SJSA1 (cell line): ENCODE measurements around the gene FIS1. TPM values are rescaled to one million over a fixed set of nuclear protein-coding genes. Genes with fewer than 3 reads are reported as not detected.
A peak's percentile ranks its signal among the peaks of the same experiment; 100 is the strongest.
"Not testable (repeated sequence)": the region's sequence is repeated elsewhere in the genome, so short reads cannot be mapped to it uniquely, and the experiment has no call there.

Experiments used
- DNase-seq, 2 experiments: peaks; one replicate each; pipeline ENCODE4 v3.0.0-alpha.2; 2015 to 2020; ENCODE audit warnings: low spot score in 2 of 2, low read depth in 1 of 2
- H3K27ac ChIP-seq: fragments of 250-450 bp; sonication (Bioruptor Pico); 2 replicates; pipeline ENCODE4 v1.5.1; 2020; ENCODE audit warnings: mild to moderate bottlenecking, moderate library complexity
- H3K27me3 ChIP-seq: fragments of 250-450 bp; sonication (Bioruptor Pico); replicated peaks from 2 replicates; pipeline ENCODE4 v1.5.1; 2020; ENCODE audit warnings: mild to moderate bottlenecking, moderate library complexity
- H3K36me3 ChIP-seq: fragments of 250-450 bp; sonication (Bioruptor Pico); 2 replicates; pipeline ENCODE4 v1.5.1; 2020; ENCODE audit warnings: mild to moderate bottlenecking
- H3K4me1 ChIP-seq: fragments of 250-450 bp; sonication (Bioruptor Pico); replicated peaks from 2 replicates; pipeline ENCODE4 v1.6.1; 2021; ENCODE audit warnings: mild to moderate bottlenecking
- H3K4me3 ChIP-seq: fragments of 250-450 bp; sonication (Bioruptor Pico); 2 replicates; pipeline ENCODE4 v1.5.1; 2020; ENCODE audit warnings: mild to moderate bottlenecking
- H3K9me3 ChIP-seq: fragments of 250-450 bp; sonication (Bioruptor Pico); replicated peaks from 2 replicates; pipeline ENCODE4 v1.5.1; 2020; ENCODE audit warnings: mild to moderate bottlenecking
- total RNA-seq: library from RNA; depleted of rRNA; stranded (reverse); fragments of >200 nt; shearing (Covaris generic); gene quantifications from 2 replicates; pipeline ENCODE4 v1.2.3, GENCODE V29; 2014

The FIS1 gene
- total RNA-seq, 1 experiment from 2014 or later = 132 TPM

DNA sequence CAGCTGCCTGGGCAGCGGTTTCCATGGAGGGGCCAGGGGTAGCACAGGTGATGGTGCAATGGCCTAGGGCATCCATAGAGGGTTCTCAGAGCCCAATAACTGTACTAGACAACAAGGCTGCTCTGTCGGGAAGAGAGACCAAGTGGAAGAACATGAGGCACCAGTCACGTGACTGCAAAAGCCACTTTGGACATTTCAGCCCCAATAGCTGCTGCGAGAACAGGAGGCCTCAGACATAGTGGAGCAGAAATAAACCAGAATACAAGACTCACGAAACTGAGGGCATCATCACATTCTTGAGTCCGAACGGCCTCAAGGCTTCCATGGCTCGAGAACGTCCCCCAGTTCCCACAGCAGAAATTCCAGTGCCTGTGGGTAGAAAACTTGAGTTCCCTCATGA is 32.3 kb upstream of the FIS1 start:
- DNase-seq = no peak
- Histone ChIP-seq H3K4me3 (no peak overlapping the region), H3K27me3 (peaks cover 26% of the 10 kb centered on the region), H3K9me3 (no peaks in the 10 kb centered on the region), H3K27ac (no peak overlapping the region), H3K4me1 (no peaks in the 10 kb centered on the region), H3K36me3 (no peaks in the 10 kb centered on the region)

DNA sequence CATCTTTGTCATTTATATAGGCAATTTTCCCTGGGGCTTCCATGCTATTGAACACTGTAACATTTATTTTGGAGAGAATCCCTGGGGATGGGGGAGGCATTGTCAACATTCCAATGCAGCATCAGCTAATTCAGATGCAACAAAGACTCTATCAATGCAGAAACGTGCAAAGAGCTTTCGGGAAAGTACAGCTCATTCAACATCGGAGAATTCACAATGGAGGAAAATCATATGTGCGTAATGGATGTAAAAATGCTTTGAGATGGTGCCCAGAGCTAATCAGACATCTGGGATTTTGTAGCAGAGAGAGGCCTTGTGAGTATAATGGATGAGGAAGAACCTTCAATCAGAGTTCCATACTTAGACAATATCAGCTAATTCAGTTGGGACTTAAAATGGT is 28.3 kb upstream of the FIS1 start:
- H3K27ac ChIP-seq = no peak overlapping the region
- no peak for DNase-seq
- no peak overlapping the region for H3K4me3 ChIP-seq
- H3K4me1 ChIP-seq = no peaks in the 10 kb centered on the region
- H3K27me3 ChIP-seq = peaks cover 29% of the 10 kb centered on the region
- no peaks in the 10 kb centered on the region for H3K9me3 ChIP-seq
- no peaks in the 10 kb centered on the region for H3K36me3 ChIP-seq

GRCh38 chr7:101271021-101271420 is 26.1 kb upstream of the FIS1 start:
- DNase-seq = no peak
- Histone ChIP-seq H3K27me3 (peaks cover 33% of the 10 kb centered on the region), H3K4me1 (no peaks in the 10 kb centered on the region), H3K9me3 (no peaks in the 10 kb centered on the region; the same call in 1 of the 2 replicates), H3K36me3 (no peaks in the 10 kb centered on the region), H3K4me3 (no peak overlapping the region), H3K27ac (no peak overlapping the region)

DNA sequence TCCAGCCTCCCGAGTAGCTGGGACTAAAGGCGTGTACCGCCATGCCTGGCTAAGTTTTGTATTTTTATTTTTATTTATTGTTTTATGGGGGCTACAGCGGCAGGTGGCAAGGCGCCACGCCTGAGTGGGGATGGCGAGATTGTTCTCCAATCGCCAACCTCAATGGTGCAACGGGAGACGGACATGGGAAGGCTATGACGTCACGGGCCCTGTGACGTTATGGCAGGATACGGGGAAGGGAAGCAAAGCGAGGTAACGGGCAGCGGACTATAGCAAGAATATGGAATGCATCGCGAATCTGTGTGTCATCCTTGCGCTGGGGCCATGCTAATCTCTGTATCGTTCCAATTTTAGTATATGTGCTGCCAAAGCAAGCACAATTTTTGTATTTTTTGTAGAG is 24.8 kb upstream of the FIS1 start:
- no peak for DNase-seq
- peaks cover 33% of the 10 kb centered on the region for H3K27me3 ChIP-seq
- H3K27ac ChIP-seq = no peak overlapping the region
- H3K4me1 ChIP-seq = no peaks in the 10 kb centered on the region
- no peaks in the 10 kb centered on the region for H3K36me3 ChIP-seq
- H3K4me3 ChIP-seq = no peak overlapping the region
- no peaks in the 10 kb centered on the region; the same call in 1 of the 2 replicates for H3K9me3 ChIP-seq

DNA sequence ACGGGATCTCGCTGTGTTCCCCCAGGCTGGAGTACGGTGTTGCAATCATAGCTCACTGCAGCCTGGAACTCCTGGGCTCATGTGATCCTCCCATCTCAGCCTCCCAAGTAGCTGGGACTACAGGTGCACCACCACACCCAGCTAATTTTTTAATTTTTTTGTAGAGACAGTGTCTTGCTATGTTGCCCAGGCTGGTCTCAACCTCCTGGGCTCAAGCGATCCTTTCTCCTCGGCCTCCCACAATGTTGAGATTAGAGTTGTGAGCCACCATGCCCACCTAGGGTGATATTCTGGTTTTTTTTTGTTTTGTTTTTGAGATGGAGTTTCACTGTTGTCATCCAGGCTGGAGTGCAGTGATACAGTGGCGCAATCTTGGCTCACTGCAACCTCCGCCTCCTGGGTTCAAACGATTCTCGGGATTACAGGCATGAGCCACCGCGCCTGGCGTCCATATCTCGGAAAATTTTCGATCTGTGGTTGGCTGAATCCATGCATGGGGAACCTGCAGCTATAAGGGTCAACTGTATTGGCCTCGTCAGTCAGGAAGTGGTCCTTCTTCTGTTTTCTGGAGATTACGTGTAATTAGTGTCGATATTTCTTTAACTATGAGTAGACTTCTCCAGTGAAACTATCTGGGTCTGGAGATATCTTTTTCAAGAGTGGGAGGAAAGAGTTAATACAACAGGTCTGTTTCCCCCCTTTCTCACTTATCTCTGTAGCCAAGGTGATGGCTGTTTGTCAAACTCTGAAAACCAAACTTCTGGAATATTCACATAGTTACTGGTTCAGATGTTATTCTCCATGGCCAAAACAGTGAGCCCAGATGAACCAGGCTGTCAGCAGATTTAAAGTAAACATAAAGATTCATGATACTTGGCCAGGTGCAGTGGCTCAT is 21.0 kb upstream of the FIS1 start:
- no peaks in the 10 kb centered on the region for H3K4me1 ChIP-seq
- peaks cover 27% of the 10 kb centered on the region for H3K27me3 ChIP-seq
- no peak for DNase-seq

GRCh38 chr7:101264102-101264706 is 19.3 kb upstream of the FIS1 start:
- not testable (repeated sequence) for H3K4me1 ChIP-seq, H3K9me3 ChIP-seq, H3K36me3 ChIP-seq, H3K4me3 ChIP-seq, H3K27ac ChIP-seq, DNase-seq
- H3K27me3 ChIP-seq = peaks cover 25% of the 10 kb centered on the region

More for the DNA sequence above, 21.0 kb upstream of the FIS1 start:
- H3K9me3 ChIP-seq = no peaks in the 10 kb centered on the region; the same call in 1 of the 2 replicates
- H3K4me3 ChIP-seq = no peak overlapping the region
- no peak overlapping the region for H3K27ac ChIP-seq
- no peaks in the 10 kb centered on the region for H3K36me3 ChIP-seq

DNA sequence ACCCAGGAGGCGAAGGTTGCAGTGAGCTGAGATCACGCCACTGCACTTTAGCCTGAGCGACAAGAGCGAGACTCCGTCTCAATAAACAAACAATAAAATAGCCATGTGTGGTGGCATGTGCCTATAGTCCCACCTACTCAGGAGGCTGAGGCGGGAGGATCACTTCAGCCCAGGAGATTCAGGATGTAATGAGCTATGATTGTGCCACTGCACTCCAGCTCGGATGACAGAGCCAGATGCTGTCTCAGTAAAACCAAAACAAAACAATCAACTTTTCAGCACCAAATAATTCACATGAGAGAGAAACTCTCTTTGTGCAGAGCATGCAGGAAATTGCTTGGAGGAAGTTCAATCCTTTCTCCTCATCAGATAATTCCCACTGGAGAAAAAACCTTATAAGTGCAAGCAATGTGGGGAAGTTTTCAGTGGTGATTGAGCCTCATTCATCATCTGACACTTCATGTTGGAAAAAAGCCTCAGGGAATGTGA is 13.4 kb upstream of the FIS1 start:
- no peak for DNase-seq
- no peaks in the 10 kb centered on the region for H3K36me3 ChIP-seq
- H3K27ac ChIP-seq = no peak overlapping the region
- H3K4me1 ChIP-seq = no peaks in the 10 kb centered on the region
- peaks cover 22% of the 10 kb centered on the region for H3K27me3 ChIP-seq
- H3K9me3 ChIP-seq = no peaks in the 10 kb centered on the region
- no peak overlapping the region for H3K4me3 ChIP-seq

- no peak overlapping the region for H3K27ac ChIP-seq
- DNase-seq = peak in 1 of 2 experiments; percentile 7
- H3K4me1 ChIP-seq = peaks cover 4% of the 10 kb centered on the region
- no peaks in the 10 kb centered on the region for H3K9me3 ChIP-seq
- H3K4me3 ChIP-seq = no peak overlapping the region
- peaks cover 6% of the 10 kb centered on the region for H3K36me3 ChIP-seq
- peaks cover 14% of the 10 kb centered on the region for H3K27me3 ChIP-seq
Measured at GRCh38 chr7:101255796-101256195, 10.9 kb upstream of the FIS1 start.

GRCh38 chr7:101253199-101253598 is 8.3 kb upstream of the FIS1 start:
- H3K36me3 ChIP-seq = peaks cover 26% of the 10 kb centered on the region
- DNase-seq, H3K4me3 ChIP-seq, H3K9me3 ChIP-seq, H3K27ac ChIP-seq, H3K4me1 ChIP-seq, H3K27me3 ChIP-seq: not testable (repeated sequence)

DNA sequence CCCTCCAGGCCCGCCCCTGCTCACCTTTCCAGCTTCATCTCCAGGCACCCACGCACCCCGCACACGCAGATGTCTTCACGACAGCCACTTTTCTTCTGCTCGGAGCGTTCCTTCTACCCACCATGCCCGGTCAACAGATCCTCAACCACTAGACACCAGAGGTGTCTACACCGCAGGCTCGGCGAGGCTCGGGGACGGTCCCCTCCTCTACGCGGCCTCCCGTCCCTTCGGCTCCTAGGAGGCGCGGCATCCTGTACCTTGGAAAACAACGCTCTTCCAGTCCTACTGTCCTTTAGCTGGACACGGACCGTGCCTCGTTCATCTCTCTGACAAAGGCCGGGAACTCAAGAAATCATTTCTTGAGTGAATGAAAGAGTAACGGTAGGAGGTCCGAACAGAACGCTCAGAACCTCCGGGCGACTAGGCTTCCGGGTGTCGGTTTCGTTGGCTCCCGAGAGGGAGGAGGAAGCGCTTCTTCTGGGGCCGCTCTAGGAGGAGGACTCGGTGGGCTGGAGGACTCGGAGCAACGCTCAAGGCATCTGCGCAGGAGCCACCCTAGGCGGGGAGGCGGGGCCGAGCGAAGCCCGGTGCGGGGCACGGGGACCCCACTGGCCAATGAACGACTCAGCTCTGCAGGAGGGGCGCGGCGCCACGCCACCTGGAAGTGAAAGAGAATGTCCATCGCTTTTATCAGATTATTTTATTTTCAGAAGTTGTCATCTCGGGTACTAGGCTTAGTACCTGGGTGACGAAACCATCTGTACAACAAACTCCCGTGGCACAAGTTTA is 7.2 kb upstream of the FIS1 start:
- peak; percentile 96 to 99 for DNase-seq
- H3K4me3 ChIP-seq = peak overlapping the region; percentile 67
- peaks cover 31% of the 10 kb centered on the region for H3K36me3 ChIP-seq
- H3K27ac ChIP-seq = peak overlapping the region; percentile 35
- H3K27me3 ChIP-seq = peaks cover 7% of the 10 kb centered on the region; the same call in 1 of the 2 replicates
- peaks cover 4% of the 10 kb centered on the region for H3K4me1 ChIP-seq
- no peaks in the 10 kb centered on the region for H3K9me3 ChIP-seq

- Histone ChIP-seq H3K27ac (no peak overlapping the region), H3K27me3 (peaks cover 7% of the 10 kb centered on the region; the same call in 1 of the 2 replicates), H3K36me3 (peaks cover 39% of the 10 kb centered on the region), H3K9me3 (no peaks in the 10 kb centered on the region), H3K4me1 (peaks cover 5% of the 10 kb centered on the region), H3K4me3 (no peak overlapping the region)
- DNase-seq = no peak
Measured at GRCh38 chr7:101250324-101250723, 5.4 kb upstream of the FIS1 start.

- Histone ChIP-seq H3K9me3 (no peaks in the 10 kb centered on the region), H3K27ac (no peak overlapping the region), H3K36me3 (peaks cover 51% of the 10 kb centered on the region), H3K4me3 (no peak overlapping the region), H3K4me1 (peaks cover 18% of the 10 kb centered on the region), H3K27me3 (no peaks in the 10 kb centered on the region)
- no peak for DNase-seq
Measured at GRCh38 chr7:101248276-101248675, 3.4 kb upstream of the FIS1 start.

GRCh38 chr7:101245147-101245668 is 327 bp upstream of the FIS1 start:
- Histone ChIP-seq H3K4me3 (peak overlapping the region; percentile 74), H3K4me1 (peaks cover 14% of the 10 kb centered on the region), H3K27me3 (no peaks in the 10 kb centered on the region), H3K9me3 (no peaks in the 10 kb centered on the region), H3K27ac (peak overlapping the region; percentile 52), H3K36me3 (peaks cover 57% of the 10 kb centered on the region)
- DNase-seq = no peak
